ENCODE measurements around the gene SRSF1. TPM values are rescaled to one million over a fixed set of nuclear protein-coding genes. Genes with fewer than 3 reads are reported as not detected.
"Not testable (repeated sequence)": the region's sequence is repeated elsewhere in the genome, so short reads cannot be mapped to it uniquely, and the experiment has no call there.

Gene SRSF1
- total and polyA plus RNA-seq, 2 of the 4 experiments (the other 2 are of a cell fraction) = 190 to 357 TPM

- H2BK5ac ChIP-seq (ENCODE audit: low read depth, low read length, poor library complexity, severe bottlenecking); H3K4me1 ChIP-seq (ENCODE audit: control insufficient read depth, insufficient read depth, low read length); H4K5ac ChIP-seq (ENCODE audit: low read depth, low read length); H2BK120ac ChIP-seq (ENCODE audit: low read depth, low read length); H2BK20ac ChIP-seq (ENCODE audit: low read depth, low read length); H3K4me3 ChIP-seq (ENCODE audit: insufficient read depth, low read depth, low read length); H2BK15ac ChIP-seq (ENCODE audit: low read depth, low read length); POLR2A ChIA-PET (ENCODE audit: unreplicated experiment); H3K27ac ChIP-seq (ENCODE audit: insufficient read depth, low read length); H3K18ac ChIP-seq (ENCODE audit: low read depth, low read length); H3K9me3 ChIP-seq (ENCODE audit: control insufficient read depth, insufficient read depth, low read length); in situ Hi-C loops (cut with MboI; ENCODE audit: low sequenced_read_pairs); DNase-seq; H3K9me1 ChIP-seq (ENCODE audit: insufficient read depth, low read length); H2AFZ ChIP-seq (replicated peaks; ENCODE audit: low read length, poor library complexity); H3K14ac ChIP-seq (replicated peaks; ENCODE audit: low read depth, low read length); H3K9ac ChIP-seq (ENCODE audit: low read depth, low read length); H3K36me3 ChIP-seq (ENCODE audit: control insufficient read depth, insufficient read depth, low read length); H2AK9ac ChIP-seq (replicated peaks; ENCODE audit: low read depth, low read length, poor library complexity); H3K4me2 ChIP-seq (ENCODE audit: low read depth, low read length); dilution Hi-C loops (cut with HindIII; ENCODE audit: low sequenced_read_pairs, unreplicated experiment); H4K8ac ChIP-seq (ENCODE audit: low read depth in 2 of 2, low read length in 2 of 2); H4K91ac ChIP-seq (ENCODE audit: insufficient read depth, low read depth, low read length); H3K79me1 ChIP-seq (ENCODE audit: low read depth in 1 of 2, low read length in 2 of 2); H2AK5ac ChIP-seq (ENCODE audit: low read depth, low read length); H3K23ac ChIP-seq (ENCODE audit: low read depth, low read length); H3K56ac ChIP-seq (ENCODE audit: extremely low read depth, insufficient read depth, low read length); H3K4ac ChIP-seq (ENCODE audit: low read depth, low read length); H4K20me1 ChIP-seq (ENCODE audit: insufficient read depth, low read length); CTCF ChIA-PET; BruUV-seq (replicated peaks); intact Hi-C loops (cut with micrococcal nuclease); ATAC-seq (ENCODE audit: low read depth): not testable (repeated sequence)
- WGBS, 2 experiments (ENCODE audit: extremely low coverage in 2 of 2, insufficient read length in 1 of 2) = no CpG with 5 or more reads among the region's 6 CpGs
- peaks cover 30% of the 10 kb centered on the region for H3K27me3 ChIP-seq (ENCODE audit: control insufficient read depth, insufficient read depth, low read length)
Observed at GRCh38 chr17:58044256-58044655, 37.2 kb upstream of the SRSF1 start.

Data from IMR-90 (cell line).